Measurements from ENCODE around the gene AP1B1. TPM values are rescaled to one million over a fixed set of nuclear protein-coding genes. Genes with fewer than 3 reads are reported as not detected.

Gene AP1B1
- total RNA-seq, 1 donor from 2014 or later: 91.8 TPM

DNA sequence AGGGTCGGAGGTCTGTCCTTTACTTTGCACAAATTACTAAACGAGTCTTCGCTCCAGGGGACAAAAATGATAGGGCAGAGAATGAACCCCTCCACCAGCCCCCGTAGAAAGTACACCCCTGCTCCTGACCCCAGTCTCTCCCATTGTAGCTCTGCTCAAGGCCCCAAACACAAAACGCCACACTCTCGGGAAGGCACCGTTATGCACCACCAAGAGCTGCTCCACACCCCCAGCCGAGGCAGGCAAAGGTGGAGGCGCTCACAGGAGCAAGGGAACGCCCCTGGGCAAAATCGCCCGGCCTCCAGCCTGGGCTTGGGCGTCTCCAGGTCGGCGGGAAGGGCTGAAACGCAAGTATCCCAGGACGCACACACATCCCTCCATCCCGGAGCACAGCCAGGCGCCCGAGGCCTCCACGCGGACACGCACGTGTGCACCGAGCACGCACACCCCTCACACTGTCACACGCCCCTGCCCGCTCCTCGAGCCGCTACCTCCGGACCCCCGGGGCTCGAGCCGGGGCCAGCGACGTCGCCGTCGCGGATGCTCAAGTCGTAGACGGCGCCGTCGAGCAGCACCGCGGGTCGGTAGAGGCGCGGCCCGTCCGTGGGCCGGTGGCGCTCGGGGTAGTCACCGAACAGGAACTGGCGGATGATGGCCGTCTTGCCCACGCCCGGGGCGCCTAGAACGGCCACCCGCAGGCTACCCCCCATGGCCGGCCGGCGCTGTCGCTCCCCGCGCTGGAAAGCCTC, 73.7 kb downstream of the AP1B1 start:
- intact Hi-C loops (cut with micrococcal nuclease): no loop called here

DNA sequence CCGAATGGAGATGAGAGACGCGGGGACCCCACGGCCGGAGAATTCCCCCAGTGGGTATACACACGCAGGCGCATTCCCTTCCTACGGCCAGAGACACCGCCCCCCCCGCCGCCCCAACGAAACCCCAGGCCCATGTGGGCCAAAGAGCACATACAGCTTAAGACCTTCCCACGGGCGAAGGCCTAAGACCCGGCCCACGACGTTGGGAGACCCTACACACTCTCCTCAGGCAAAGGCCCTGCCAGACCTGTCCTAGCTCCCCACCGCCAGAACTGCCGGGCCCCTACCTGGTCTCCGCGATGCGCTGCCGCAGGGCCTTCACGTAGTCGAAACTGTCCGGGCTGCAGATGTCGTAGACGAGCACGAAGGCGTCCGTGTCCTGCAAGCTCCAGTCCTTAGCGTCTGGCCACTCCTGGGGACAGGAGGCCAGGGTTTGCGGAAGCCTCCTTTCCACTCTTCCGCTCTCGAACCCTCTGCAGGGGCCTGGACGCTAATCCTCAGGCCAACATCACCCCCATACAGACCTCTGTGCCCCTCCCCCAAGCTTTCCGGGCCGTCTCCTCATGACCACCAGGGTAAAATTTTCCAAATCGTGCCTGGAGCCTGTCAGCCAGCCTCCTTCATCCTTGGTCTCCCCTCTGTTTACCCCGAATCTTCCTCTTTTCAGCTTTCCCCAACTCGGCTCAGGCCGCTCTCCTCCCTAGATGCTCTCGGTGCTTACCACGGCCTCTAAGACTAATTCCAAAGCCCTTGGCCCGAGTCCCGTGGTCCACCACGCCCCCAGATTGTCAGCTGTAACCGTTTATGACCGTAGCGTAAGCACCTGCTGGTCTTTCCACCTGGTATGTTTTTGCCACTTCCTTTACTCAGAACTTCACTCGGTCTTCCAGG, 74.5 kb downstream of the AP1B1 start:
- intact Hi-C loops (cut with micrococcal nuclease): no loop called here

DNA sequence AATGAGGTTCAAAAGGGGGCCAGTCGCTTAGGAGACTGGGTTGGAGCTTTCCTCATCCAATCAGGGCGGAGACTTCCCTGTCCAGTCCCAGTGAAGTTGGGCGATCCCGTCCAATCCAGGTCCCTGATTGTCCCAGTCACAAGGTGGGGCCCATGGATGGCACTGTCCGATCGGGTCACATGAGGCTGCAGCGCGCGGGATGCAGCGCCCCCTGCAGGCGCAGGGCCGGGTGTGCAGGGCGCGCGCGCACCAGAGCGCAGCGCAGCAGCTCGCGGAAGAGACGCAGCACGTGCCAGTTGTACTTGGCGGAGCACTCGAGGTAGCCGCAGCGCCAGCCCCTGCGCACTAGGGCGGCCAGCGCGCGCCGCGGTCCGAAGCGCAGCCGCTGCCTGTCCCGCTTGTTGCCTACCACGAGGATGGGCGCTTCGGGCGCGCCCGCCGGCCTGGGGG, 75.2 kb downstream of the AP1B1 start:
- intact Hi-C loops (cut with micrococcal nuclease): no loop called here

DNA sequence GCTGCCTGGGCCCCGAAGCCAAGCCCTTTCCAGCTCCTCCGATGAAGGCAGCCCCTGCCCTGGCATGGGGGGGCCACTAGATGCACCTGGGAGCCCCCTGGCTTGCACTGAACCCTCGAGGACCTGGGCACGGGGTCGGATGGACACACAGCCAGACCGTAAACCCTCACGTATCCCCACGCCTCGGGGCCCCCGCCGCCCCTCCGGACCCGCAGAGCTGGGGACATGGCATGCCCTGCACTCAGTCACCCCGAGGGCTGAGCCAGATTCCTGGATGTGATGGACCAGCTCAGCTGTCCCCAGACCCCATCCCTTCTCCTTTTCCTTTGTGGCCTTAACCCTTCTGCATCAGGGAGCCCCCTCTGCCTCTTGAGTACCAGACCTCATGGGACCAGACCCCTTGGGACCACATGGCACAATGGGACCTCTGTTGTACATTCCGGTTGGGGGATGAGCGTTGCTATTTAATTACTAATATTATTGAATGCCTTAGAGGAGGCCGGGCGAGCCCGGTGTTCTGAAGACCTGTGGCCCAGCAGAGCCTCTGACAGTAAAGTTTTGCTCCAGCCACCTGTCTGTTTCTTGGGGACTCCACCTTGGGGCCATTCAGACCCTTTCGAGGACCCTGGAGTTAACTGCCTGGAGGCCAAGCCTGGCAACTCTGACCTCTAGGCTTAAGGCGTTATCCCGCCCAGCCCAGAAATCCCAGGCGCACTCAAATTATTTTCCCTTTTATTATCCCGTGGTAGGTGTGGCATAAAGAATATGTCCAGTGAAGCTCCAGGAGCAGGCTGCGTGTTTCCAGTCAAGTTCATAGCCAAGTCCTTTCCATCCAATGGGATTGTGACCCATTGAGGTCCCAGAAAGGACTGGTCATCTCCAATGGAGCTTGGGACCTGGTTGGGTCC, 75.9 kb downstream of the AP1B1 start:
- intact Hi-C loops (cut with micrococcal nuclease): no loop called here

DNA sequence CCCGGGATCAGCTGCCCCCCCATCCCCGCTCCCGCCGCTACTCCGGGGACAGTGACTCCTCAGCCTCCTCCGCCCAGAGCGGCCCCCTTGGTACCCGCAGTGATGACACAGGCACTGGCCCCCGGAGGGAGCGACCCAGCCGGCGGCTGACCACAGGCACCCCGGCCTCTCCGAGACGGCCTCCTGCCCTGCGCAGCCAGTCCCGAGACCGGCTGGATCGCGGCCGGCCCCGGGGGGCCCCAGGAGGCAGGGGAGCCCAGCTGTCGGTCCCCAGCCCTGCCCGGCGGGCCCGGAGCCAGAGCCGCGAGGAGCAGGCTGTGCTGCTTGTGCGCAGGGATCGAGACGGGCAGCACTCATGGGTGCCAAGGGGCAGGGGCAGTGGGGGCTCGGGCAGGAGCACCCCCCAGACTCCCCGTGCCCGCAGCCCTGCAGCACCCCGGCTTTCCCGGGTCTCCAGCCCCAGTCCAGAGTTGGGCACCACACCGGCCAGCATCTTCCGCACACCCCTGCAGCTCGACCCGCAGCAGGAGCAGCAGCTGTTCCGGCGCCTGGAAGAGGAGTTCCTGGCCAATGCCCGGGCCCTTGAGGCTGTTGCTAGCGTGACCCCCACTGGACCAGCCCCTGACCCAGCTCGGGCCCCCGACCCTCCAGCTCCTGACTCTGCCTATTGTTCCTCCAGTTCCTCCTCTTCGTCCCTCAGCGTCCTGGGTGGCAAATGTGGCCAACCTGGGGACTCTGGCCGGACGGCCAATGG, 76.7 kb downstream of the AP1B1 start:
- intact Hi-C loops (cut with micrococcal nuclease): no loop called here

DNA sequence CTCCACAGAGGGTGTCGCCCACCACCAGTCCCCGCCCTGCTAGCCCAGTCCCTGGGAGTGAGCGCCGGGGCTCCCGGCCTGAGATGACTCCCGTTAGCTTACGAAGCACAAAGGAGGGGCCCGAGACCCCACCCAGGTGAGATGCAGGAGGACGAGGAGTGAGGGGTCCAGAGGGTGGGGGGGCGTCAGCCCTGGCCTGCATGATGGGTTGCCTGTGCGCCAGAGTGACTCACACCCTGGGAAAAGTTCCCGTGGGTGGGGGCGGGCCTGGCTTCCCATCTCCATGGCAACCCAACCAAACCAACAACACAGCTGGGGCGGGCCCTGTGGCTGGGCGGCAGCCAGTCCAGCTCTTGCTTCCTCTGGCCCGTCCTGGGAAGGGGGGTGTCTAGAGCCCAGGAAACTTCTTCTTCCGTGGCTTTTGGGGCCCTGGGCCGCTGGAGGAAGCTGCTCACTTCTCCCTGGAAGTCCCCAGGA, 77.5 kb downstream of the AP1B1 start:
- intact Hi-C loops (cut with micrococcal nuclease): no loop called here

DNA sequence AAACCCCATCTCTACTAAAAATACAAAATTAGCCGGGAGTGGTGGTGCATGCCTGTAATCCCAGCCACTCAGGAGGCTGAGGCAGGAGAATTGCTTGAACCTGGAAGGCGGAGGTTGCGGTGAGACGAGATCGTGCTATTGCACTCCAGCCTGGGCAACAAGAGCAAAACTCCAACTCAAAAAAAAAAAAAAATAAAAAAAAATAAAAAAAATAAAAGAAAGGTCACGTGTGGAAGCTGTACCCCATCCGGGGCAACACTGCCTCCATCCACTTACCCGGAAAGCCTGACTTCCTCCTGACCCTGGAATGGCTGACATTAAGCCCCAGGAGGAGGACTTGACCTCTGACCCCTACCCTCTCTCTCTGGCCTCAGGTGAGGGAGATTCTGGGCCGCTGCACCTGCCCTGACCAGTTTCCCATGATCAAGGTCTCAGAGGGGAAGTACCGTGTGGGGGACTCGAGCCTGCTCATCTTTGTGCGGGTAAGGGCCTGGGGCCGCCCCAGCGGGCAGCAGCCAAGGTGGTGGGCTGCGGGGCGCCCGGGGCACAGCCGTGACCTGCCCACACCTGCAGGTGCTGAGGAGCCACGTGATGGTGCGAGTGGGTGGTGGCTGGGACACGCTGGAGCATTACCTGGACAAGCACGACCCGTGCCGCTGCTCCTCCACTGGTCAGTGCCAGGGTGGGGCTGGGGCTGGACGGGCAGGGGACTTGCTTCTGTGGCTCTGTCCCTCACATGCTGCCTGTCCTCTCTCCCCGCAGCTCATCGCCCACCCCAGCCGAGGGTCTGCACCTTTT, 78.1 kb downstream of the AP1B1 start:
- intact Hi-C loops (cut with micrococcal nuclease): no loop called here

DNA sequence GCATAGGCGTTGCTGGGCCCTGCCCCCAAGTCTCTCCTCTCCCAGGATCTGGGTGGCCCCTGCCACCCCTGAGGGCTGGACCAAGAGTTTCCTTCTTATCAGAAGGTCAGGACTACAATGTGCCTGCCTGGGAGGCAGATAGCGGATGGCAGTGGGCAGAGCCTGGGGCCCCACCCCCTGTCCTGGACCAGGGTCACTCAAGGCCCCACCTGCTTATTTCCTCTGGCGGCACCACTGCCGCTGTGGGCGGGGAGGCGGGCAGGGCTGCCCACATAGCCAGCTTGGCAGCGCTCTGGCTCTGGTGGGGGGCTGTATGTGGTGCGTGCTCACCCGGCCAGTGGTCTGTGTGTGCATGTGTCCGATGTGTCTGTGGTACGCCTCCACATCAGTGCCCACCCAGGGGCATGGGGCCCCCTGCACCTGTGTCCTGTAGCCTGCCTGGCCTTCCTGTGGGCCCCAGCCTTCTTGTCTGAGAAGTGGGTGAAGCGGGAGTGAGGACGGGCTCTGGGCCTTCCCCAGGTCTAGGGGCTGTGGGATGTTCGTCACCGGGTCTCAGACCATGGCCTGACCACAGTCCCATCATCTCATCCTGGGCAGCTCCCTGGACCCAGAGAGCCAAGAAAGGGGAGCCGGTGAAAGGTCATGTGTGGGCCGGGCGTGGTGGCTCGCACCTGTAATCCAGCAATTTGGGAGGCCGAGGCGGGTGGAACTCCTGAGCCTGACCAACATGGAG, 78.9 kb downstream of the AP1B1 start:
- intact Hi-C loops (cut with micrococcal nuclease): loop anchor here (5.0 kb wide), 1 partner anchor 78 kb away; the partner anchor contains the start of gene AP1B1

DNA sequence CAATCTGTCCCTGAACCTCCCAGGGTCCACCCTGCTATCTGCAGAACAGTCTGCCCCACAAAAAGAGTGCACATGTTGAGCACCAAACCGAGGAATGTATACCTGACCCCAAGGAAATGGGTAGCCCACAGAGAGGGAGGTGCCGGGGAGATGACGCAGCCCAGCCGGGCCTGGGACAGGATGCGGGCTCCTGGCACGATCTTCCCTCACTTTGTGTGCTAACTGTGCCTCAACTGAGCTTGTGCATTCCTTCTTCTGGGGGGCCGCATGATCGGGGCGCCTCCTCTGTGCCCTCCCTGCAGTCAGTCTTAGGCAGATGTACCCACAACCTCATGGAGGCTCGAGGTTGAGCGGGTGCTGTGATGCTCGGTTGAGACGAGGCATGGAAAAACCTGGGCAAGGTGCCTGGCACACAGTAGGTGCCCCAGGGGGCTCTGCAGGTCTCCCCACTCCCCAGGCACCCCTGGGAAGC, 79.5 kb downstream of the AP1B1 start:
- intact Hi-C loops (cut with micrococcal nuclease): loop anchor here (5.0 kb wide), 1 partner anchor 78 kb away; the partner anchor contains the start of gene AP1B1

DNA sequence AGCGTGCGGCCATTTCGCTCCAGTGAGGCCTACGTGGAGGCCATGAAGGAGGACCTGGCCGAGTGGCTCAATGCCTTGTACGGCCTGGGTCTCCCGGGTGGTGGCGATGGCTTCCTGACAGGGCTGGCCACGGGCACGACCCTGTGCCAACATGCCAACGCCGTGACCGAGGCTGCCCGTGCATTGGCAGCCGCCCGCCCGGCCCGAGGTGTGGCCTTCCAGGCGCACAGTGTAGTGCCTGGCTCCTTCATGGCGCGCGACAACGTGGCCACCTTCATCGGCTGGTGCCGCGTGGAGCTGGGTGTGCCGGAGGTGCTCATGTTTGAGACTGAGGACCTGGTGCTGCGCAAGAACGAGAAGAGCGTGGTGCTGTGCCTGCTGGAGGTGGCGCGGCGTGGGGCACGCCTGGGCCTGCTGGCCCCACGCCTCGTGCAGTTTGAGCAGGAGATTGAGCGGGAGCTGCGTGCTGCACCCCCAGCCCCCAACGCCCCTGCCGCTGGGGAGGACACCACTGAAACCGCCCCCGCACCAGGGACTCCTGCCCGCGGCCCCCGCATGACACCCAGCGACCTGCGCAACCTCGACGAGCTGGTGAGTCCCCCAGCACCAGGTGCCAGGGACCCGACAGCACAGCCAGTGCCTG, 80.1 kb downstream of the AP1B1 start:
- intact Hi-C loops (cut with micrococcal nuclease): loop anchor here (5.0 kb wide), 1 partner anchor 79 kb away; the partner anchor contains the start of gene AP1B1

DNA sequence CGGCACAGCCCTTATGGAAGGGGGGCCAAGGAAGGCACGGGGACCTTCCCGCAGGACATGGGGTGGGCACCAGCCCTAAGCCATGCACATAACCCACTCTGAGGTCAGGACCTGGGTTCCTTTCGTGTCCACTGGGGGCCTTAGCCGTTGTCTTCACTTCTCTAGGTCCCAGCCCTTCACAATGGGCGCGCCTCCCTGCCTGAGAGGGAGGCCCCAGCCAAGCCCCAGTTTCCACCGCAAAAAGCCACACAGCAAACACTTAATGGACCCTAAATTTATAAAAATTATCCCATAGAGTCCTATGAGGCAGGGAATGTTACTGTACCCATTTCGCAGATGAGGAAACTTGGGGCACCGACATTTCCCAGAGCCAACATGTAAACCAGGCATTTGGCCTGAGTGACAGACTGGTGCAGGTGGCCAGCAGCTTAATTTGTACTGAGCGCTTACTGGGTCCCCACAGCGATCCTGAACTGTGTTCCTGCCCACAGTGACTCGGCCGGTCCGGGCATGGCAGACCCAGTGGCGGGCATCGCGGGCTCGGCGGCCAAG, 80.7 kb downstream of the AP1B1 start:
- intact Hi-C loops (cut with micrococcal nuclease): loop anchor here (2.0 to 5.0 kb wide), 2 partner anchors 39 to 80 kb away; partner anchors contain the start of genes AP1B1 and EWSR1

DNA sequence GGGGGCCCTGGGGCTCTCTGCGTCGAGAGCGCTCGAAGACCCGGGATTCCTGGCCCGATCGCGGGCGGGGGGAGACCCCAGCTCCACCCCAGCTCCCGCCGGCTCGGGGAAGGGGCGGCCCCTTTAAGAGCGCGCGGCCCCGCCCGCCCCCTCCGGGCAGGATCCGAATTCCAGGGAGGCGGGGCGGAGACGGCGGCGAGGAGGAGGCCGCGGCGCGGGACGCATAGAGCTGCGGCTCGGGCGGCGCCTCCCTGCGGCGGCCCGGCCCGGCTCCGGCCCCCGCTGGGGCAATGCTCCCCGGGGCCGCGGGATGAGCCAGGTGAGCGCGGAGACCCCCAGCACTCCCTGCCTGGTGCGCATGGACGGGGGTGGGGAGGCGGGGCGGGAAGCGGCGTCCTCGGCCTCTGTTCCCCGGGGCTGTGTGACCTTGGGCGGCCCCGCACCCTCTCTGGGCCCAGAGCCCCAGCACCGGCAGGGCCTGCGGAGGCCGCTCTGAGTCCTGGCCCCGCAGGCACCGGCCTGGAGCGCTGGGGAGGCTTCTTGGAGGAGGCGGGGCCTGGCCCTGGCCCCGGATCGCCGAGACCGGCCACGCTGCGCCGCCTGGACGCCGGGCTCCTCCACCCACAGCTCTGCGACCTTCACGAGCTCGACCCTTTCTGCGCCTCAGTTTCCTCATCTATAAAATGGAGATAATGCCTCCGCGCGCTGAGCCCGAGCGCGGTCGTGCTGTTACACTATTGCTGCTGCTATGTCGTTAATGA, 81.4 kb downstream of the AP1B1 start:
- intact Hi-C loops (cut with micrococcal nuclease): loop anchor here (2.0 to 5.0 kb wide), 2 partner anchors 38 to 80 kb away; partner anchors contain the start of genes AP1B1 and EWSR1

DNA sequence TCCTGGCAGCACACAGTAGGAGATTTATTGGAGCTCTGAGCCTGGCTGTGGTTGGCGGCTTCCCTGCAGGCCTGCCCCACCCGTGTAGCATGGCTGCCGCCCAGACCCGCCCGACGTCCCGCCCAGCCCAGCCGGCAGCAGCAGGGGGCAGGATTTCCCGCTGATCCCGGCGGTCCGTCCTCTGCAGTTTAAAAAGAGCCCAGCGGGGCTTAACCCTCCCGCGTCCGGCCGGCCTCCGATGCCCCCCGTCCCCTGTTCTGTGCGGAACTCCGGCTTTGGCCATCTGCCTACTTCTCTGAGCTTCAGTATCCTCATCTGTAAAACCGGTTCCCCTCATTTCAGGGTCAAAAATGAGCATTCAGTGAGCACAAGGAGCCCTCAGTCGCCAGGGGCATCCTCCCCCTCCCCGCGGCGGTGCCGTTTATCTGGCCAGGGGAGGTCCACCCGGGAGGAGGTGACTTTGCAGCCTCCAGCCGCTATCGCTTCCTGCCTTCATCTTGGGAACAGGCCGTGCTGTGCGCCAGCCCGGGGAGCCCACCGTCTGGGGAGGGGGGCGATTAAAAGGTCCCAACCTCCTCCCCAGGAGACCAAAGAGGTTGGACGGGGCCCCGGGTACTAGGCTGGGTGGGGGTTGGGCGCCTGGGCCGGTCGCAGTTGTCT, 82.1 kb downstream of the AP1B1 start, which contains the start of gene GAS2L1:
GAS2L1 (plus strand) TSS at position 476 of the 660 bp plus-strand sequence. CDS start 1,456 bp downstream, outside the sequence.
- intact Hi-C loops (cut with micrococcal nuclease): loop anchor here (2.0 to 5.0 kb wide), 2 partner anchors 38 to 81 kb away; partner anchors contain the start of genes AP1B1 and EWSR1

DNA sequence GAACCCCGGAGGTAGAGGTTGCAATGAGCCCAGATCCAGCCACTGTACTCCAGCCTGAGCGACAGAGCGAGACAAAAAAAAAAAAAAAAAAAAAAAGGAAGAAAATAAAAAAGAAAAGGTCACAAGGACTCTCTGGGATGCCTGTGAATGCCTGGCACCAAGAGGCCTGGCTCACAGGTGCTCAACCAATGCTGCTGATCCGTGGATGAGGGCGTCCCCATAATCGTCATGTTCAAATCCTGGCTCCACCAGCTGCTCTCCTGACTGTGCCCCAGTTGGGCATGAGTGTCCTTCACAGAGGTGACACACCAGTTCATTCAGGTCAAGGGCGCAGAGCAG, 82.6 kb downstream of the AP1B1 start:
- intact Hi-C loops (cut with micrococcal nuclease): loop anchor here (2.0 to 5.0 kb wide), 2 partner anchors 37 to 81 kb away; partner anchors contain the start of genes AP1B1 and EWSR1

DNA sequence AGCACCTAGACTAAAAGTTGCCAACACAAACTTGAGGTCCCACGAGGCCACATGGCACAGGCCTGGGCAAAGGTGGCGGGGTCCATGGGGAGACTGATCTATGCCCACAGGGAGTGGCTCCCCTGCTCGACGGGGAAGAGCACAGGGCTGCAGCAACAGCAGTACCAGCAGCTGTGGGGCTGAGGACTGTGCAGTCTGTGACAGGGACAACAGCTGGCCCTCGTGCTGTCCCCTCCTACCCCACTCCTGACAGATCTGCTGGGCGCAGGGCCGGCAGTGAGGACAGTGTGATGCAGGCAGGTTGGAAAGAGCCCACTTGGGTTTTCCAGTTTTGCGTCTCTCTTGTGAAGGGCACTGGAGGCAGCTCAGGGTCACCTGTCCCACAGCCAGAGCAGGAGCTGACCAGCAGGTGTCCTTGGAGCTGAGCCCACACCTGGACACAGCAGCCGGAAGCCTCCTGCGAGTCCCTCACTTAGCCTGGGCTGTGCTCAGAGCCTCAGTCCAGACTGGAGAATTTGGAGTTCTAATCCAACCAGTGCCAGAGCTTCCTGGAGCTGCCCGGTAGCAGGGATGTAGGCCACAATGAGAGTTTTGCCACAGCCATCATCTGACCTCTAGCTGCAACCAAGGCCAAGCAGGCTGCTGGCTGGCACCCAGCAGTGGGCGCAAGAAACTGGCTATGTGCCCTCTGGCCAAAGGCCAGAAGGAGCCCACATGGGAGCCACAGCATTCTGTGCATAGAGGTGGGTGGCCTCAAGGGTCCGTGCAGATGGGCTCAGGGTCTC, 85.5 kb downstream of the AP1B1 start:
- intact Hi-C loops (cut with micrococcal nuclease): no loop called here

All from T-helper 1 cell treated with Interleukin-12 subunit alpha and Interleukin-12 subunit beta and Interleukin-4 antibody, amounts not matched to agents 30 ng/mL and 1 ng/mL, for 36 hours (primary cell).